ENCODE results near the gene B3GNT9.
A peak's percentile ranks its signal among the peaks of the same experiment; 100 is the strongest.

Gene B3GNT9

DNA sequence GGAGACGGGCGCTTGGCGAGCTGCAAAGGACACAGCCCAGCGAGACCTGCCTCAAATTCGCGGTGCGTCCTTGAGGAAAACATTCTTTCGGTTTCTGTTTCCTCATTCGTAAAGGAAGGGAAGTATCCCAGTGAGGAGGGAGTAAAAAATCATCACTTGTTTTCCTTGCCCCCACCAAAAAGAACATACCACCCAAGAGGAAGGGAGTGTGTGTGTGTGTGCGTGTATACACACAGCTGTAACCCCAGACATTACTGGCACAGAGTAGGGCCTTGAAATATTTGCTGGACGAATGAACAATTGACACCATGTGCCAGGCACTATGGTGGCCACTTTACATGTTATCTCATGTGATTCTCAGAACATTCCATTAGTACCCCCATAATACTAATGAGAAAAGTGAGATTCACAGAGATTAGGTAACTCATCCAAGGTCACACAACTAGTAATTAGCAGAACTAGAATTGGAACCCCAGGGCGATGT lies 34.9 kb upstream of the B3GNT9 start:
- no peak for DNase-seq (ENCODE audit: low read depth in 2 of 2)

DNA sequence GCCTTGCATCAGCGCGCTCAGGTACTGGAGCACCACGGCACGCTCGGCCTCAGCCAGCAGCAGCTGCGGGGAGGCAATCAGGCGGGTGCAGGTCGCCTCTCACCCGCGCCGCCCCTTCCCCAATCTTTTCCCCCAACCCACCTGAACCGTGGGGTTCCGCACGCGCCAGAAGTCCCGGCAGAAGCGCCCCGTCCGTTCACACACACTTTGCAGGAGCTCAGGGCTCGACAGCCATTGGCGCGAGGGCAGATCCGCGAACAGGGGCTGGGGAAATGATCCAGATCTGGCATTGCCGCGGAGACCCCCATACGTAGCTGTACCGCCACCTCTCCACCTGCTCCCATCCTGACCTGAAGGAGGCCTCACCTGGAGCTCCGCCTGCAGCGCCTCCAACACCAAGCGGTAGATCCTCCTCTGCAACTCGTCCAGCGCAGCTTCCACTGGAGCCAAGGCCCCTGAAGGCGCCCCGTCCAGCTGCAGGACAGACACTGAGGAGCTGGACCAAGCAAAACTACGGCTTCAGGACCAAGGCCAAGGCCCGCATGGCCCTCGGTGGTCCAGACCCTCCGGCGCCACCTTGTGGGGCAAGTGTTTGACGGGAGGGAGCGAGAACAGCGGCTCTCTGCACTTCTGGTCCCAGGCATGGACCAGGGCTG lies 34.3 kb upstream of the B3GNT9 start:
- DNase-seq (ENCODE audit: low read depth in 2 of 2): peak; percentile 70 to 72

DNA sequence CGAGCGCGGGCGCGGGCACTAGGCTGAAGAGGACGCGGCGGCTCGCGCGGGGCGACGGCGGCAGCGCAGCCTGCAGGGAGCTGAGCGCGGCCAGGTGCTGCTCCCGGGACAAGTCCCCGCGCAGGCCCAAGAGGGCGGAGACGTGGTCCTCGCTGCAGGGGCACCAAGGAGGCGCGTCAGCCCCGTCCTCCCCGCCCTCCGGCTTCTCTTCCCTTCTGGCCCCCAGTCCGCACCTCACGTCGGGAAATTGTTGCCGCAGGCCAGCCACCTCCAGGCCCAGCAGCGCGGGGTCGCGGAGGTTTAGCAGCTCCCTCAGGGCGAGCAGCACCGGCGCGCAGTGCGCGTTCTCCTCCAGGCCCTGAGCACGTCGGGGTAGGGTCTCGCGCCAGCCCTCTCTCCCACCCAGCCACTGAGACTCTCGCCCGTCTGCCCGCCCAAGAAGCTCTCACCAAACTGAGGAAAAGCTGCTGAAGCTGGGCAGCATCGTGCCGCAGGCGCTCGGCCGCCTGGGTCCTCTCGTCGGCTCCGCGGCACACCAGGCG lies 33.7 kb upstream of the B3GNT9 start:
- no peak for DNase-seq (ENCODE audit: low read depth in 2 of 2)

DNA sequence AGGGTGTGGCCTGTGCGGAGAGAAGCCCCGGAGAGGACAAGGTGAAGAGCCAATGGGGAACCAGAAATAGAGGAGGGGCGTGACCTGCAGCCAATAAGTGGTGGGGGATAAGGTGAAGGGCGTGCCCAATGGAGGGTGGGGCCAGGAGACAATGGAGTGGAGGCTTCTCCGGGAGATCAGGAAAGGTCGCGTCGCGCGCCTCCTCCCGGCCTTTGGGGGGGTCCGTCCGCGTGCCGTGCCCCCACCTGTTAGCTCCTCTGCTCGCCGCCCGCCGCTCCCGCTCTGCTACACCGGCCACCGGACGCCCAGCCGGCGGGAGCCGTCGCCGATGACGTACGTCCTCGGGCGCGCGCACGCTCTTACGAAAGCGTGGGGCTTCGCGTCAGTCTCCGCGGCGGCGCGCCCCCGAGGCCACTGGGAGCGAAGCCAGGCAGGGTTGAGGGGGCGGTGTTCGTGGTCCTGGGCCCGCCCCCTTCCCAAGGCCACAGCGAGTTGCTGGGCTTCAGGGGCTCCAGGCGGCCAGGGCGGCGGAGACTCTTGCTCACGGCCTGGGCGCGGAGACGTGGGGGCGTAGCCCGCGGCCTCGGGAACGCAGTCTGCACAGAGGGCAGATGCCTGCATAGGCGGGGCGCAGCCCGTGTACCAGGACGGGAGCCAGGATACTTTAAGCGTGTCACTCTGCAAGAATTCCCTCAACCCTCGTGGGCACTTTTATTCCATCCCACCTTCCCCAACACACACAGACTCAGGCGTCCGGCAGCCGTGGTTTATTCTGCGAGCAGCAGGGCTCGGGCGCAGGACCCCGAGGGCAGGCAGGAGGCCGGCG lies 33.0 kb upstream of the B3GNT9 start, which contains the start of gene MATCAP1:
TSS of gene MATCAP1 (minus strand) at position 337 of the 826 bp plus-strand sequence. CDS start 3,353 bp downstream, outside the sequence.
- DNase-seq (ENCODE audit: low read depth in 2 of 2): peak; percentile 90 to 92

DNA sequence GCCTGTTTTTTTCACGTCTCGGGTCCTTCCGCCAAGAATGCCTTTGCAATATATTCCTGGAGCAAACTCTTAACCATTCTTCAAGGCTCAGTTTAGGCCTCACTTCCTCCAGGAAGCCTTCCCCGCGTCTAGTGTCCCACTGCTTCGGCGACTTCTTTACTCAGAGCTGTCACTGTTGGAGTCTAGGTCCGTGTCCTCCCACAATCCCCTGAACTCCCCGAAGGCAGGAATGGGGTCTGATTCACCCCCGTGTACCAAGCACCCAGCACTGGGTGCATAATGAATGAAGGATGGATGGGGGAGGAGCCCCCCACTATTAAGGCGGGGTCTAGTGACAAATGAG lies 32.5 kb upstream of the B3GNT9 start:
- DNase-seq (ENCODE audit: low read depth in 2 of 2): no peak

DNA sequence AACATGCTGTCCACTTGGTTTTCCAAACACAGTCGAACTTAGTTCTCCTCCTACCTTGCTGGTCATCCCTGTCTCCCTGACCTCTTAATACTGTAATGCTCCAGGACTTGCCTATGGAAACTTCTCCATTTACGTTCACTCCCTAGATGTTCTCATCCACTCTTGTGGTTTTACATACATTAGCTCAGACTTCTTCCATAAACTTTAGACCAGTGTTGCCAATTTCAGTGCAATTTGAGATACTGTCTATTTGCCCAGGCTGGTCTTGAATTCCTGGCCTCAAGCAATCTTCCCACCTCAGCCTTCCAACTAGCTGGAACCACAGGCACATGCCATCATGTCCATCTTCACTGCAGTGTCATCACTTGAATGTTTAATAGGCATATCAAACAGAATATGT lies 31.5 kb upstream of the B3GNT9 start:
- no peak for DNase-seq (ENCODE audit: low read depth in 2 of 2)

DNA sequence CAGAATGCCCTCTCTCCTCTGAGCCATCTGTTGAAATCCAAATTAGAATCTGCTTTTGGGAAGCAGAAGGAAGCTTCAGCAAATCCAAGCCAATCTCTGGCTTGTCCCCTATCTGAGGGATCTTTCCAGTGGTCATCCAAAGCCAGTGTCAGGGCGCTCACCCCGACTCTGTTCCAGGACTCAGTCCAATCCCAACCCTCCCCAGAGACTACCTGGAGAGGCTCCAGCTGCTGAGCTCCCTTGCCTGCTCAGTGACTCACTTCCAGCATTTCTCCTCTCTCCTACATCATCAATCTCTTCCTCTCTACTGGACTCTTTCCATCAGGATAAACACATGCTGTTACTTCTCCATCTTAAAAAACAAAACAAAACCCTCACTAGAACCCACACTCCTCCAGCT lies 30.5 kb upstream of the B3GNT9 start:
- DNase-seq (ENCODE audit: low read depth in 2 of 2): no peak

DNA sequence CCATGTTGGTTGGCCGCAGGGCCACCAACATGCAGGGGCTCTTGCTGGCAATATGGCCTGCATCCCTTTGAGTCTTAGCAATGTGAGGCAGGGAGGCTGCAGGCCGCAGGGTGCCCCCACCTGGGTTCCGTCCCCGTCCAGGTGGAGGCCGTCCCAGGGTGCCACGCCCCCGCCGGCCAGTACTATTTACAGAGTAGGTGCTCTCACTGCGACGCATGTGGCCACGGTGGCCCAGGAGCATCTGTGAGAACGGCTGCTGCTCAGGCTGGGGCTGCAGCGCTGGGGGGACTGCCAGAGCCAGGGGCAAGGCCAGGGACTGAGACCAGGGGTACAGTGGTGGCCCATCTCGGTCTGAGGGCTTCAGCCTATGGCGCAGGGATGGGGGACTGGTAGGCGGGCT lies 29.4 kb upstream of the B3GNT9 start:
- DNase-seq (ENCODE audit: low read depth in 2 of 2): no peak

DNA sequence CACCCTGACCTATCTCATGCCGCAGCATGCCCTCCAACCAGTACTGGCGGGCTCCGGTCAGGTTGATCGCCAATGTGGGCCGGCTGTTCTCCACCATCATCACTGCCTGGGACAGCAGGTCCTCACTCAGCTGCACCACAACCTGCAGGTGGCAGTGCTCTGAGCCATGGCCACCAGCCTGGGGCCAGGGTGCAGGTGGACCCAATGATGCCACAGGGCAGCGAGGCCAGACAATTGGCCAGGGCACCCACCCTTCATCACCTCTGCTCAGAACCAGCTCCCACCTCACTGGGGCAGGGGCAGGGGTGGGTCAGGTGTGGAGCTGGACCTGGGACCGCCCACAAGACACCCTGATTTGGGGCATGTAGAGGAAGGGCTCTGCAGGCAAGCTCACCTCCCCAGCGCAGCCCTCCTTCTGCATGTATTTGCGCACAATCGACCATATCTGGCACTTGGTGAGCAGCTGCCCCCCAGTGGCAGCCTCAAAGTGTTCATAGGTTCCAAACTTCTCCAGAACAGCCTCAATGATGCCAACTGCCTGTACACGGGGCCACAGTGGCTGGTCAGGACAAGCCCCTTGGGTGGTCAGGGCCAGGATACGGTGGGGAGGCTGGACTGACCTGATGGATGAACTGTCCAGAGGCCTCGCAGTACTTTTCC lies 28.8 kb upstream of the B3GNT9 start:
- no peak for DNase-seq (ENCODE audit: low read depth in 2 of 2)

DNA sequence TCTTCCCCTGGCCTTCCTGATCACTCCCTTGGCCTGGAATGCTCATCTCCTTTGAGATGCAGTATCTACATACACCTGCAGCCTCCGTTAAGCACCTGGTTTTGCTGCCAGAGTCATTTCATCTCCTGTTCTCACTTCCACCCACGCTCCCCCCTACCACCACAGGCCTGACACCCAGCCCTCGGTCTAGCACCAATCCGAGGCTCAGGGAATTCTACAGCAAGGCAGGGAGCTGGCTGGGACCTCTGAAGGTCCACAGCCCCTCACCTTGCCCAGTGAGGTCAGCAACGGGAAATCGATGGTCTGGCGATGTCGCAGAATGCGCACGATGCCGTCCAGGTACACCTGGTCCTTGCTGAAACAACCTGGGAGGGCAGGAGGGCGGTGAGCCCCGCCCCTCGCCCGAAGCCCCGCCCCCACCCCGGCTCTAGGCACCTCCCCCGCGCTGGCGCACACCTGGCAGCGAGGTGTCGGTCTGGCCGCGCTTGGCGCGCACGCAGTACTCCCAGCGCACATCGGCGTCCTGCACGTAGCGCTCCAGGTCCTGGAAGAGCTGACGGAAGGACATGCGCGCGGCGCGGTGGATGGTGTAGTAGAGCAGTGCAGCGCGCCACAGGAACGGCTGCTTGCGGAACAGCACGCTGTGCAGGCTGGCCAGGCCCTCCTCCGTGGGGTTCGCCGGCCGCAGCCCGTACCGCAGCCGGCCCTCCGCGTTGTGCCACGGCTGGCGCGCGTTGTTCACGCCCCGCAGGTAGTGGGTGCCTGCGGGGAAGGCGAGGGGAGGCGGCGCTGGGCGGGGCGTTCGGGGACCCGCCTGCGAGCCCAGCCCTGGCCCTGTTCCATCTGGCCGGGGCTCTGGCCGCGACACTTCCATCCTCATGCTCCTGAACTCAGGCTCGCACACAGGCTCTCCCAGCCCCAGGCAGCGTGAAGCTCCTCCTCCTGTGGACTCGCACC lies 27.2 kb upstream of the B3GNT9 start:
- no peak for DNase-seq (ENCODE audit: low read depth in 2 of 2)

DNA sequence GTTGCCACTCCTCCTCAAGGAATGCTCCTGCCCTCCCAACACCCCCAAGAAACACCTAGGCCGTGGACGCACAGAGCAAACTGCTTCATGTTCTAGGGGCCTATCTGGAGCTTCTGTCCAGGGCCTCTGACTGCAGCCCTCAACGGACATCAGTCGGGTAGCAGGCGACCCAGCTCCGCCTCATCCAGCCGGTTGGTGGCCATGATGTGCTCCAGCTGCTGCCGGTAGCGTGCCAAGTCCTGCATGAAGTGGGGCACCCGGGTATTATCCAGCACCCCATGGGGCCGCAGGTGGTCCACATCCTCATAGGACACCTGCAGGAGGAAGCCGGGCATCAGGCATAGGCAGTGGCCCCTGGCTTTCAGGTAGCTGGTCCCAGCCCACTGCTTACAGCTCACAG lies 25.9 kb upstream of the B3GNT9 start:
- no peak for DNase-seq (ENCODE audit: low read depth in 2 of 2)

DNA sequence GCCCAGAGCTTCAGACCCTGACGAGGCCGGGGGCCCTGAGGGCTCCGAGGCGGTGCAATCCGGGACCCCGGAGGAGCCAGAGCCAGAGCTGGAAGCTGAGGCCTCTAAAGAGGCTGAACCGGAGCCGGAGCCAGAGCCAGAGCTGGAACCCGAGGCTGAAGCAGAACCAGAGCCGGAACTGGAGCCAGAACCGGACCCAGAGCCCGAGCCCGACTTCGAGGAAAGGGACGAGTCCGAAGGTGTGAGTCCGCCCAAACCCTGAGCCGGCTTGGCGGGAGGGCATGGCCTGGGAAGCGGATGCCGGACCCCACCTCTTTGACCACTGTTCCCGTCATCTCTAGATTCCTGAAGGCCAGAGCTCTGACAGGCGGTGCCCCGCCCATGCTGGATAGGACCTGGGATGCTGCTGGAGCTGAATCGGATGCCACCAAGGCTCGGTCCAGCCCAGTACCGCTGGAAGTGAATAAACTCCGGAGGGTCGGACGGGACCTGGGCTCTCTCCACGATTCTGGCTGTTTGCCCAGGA lies 24.0 kb upstream of the B3GNT9 start:
- no peak for DNase-seq (ENCODE audit: low read depth in 2 of 2)

DNA sequence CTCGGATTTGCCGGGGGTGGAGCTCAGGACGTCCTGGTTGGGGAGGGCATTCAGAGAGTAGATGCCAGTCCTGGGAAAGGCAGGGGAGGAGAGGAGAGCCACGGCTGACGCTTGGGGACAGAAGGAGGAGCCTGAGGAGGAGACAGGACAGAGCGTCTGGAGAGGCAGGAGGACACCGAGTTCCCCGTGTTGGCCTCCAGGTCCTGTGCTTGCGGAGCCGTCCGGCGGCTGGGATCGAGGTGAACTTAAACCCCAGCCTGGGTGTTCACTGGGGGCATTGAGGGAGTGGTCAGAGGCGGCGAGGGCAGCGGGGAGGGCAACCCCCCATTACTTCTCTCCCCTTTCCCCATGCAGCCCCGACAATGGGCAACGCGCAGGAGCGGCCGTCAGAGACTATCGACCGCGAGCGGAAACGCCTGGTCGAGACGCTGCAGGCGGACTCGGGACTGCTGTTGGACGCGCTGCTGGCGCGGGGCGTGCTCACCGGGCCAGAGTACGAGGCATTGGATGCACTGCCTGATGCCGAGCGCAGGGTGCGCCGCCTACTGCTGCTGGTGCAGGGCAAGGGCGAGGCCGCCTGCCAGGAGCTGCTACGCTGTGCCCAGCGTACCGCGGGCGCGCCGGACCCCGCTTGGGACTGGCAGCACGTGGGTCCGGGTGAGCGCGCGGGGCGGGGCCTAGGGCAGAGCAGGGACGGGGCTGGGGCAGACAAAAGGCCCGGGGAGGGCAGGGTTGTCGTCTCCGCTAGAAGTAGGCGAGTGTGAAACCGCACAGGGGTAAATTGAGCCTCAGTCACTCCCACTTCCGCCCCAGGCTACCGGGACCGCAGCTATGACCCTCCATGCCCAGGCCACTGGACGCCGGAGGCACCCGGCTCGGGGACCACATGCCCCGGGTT lies 23.3 kb upstream of the B3GNT9 start:
- DNase-seq (ENCODE audit: low read depth in 2 of 2): peak in 1 of 2 donors; percentile 60

DNA sequence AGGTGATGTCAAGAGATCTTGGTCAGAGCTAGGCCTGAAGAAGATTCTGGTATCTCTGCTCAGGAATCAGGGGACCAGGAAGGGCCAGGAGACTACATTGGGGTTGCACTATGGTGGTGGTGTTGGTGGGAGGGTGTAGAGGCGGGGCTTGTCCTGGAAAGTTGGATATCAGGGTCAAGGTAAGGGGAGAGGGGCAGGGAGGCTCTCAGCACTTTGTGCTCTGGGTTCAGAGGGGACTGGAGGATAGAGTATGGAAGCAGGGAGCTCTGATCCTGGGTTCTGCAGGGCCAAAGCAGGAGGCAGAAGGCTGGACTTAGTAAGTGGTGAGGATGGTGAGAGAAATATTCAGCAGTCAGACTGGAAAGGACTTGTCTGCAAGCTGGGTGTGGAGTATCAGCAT lies 22.5 kb upstream of the B3GNT9 start:
- DNase-seq (ENCODE audit: low read depth in 2 of 2): no peak

DNA sequence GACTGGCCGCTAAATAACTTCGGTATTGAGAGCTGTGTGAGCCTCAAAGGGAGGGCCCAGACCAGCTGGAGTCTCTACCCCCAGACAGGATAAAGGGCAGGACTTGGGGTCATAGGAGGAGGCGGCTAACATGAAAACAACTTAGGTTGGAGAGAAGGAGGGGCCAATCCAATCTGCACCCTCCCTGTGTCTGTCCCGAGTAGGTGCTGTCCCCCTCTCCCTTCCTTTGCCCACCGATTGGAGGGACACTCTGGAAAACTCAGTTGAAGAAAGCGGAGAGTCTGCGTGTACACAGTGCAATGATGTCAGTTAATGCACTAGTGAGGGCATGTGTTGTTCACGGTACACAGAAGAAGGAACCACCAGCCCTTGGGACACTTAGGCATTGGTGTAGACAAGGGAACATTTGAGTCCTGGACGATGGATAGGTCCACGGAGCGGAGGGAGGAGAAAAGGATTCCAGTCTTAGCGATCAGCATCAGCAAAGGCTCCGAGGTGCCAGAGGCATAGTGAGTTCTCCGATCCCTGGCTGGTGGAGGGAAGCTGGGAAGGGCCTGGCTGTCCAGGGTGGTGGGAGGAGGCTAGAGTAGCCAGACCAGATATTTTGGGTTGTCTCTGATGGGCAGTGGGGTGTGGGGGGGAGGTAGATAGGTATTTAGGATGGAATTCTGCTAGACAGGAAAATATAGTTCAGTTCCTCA lies 20.3 kb upstream of the B3GNT9 start:
- no peak for DNase-seq (ENCODE audit: low read depth in 2 of 2)

DNA sequence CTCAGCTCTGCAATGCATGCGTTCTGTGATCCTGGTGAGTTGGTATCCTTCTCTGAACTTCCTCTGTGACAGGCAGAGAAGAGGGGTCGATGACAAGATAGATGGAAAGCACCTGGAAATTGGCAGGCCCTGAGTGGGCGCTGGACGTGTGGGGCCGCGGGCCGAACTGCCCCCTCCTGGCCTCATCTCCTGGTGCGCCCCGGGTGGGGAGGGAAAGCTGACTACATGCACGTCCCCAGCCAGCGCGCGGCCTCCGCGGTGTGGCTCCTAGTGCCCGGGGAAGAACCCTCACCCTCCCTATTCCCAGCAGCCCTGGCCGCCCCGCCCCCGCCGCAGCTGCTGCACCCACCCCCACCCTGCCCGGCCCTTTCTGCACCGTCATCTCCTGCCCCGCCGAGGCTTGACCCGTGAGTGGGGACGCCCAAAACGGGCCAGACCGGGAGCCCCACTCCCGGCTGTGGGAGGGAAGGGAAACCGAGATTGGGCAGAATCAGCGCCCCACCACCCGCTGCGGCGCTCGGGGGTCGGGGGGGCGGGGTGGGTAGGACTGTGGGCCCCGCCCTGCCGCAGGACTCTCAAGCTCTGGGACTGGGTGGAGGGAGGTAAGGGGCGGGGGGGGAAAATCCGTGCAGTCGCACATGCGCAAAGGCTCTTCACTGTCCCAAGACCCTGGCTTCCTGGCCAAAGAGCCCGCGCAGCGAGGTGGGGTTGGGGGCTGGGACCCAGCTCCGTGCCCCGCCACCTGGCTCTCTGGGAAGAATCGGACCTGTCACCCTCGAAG lies 19.6 kb upstream of the B3GNT9 start, which contains the start of gene NOL3:
TSS of gene NOL3 (plus strand) at position 371 of the 781 bp plus-strand sequence.
- peak in 1 of 2 donors; percentile 41 for DNase-seq (ENCODE audit: low read depth in 2 of 2)

DNA sequence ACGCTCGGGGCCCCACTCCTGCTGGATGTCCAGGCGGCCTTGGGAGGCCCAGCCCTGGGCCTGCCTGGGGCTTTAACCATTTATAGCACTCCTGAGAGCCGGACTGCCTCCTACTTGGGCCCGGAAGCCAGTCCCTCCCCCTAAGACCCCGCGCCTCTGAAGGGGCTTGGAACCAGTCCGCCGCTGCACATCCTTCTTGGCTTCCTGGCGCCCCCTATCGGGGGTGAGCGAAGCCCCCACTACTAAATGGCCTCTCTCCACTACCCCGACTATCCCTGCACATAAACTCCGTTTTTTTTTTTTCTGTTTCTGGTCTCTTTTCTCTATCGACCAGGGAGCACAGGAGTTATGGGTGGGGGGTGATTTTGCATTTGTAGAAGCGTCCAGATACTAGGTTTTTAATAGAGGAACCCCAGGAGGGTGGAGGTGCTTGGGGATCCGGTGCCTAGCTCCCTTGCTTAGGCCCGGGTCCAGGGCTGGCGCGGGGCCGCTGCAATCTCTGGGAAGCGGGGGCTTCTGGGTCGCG lies 18.9 kb upstream of the B3GNT9 start:
- DNase-seq (ENCODE audit: low read depth in 2 of 2): no peak

DNA sequence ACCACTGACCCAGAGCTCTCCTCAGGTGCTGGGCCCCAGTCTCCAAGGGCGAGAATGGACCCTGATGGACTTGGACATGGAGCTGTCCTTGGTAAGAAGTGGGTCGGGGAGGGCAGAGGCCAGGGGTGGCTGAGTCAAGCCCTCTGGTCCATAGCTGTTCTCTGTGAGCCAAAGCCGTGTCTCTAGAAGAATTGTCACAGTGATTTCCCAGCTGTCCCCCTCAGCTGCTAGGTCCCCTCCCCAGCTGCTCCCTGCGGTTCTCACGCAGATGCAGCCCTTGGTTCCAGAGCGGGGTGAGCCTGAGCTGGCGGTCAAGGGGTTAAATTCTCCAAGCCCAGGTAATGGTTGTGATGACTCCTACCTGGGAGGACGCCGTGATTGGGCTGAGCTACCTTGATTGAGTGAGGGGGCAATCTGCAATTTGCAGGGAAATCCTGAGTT lies 18.2 kb upstream of the B3GNT9 start:
- no peak for DNase-seq (ENCODE audit: low read depth in 2 of 2)

All from stimulated activated CD8-positive, alpha-beta memory T cell treated with anti-CD3 and anti-CD28 coated beads, Interleukin-15, amount 100 ng/mL, for 48 hours (primary cell).